Raji (cell line): Measurements from ENCODE around the gene ADH1C.

Source experiments
- POLR2A ChIP-seq: IDR thresholded peaks from 2 replicates; pipeline ENCODE4 v1.6.1; 2011; ENCODE audit warnings: low read depth, low read length, control low read depth; ENCODE audit not compliant: insufficient read depth

Gene ADH1C

GRCh38 chr4:99361899-99362275 lies 9.3 kb upstream of the ADH1C start:
- no peak for TF ChIP-seq POLR2A

- TF ChIP-seq POLR2A = no peak
These were observed 8.8 kb upstream of the ADH1C start for GRCh38 chr4:99361268-99361898.

DNA sequence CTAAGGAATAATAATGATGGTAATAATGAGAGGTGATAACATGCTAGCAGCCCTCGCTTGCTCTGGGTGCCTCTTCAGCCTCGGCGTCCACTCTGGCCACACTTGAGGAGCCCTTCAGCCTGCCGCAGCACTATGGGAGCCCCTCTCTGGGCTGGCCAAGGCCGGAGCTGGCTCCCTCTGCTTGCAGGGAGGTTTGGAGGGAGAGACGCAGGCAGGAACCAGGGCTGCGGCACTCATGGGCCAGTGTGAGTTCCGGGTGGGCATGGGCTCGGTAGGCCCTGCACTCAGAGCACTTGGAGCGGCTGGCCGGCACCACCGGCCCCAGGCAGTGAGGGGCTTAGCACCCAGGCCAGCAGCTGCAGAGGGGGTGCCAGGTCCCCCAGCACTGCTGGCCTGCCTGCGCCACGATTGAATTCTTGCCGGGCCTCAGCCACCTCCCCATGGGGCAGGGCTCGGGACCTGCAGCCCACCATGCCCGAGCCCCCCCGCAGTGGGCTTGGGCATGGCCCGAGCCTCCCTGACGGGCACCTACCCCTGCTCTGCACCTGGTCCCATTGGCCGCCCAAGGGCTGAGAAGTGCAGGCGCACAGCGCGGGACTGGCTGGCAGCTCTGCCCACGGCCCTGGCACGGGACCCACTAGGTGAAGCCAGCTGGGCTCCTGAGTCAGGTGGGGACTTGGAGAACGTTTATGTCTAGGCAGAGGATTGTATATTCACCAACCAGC lies 7.1 kb upstream of the ADH1C start:
- TF ChIP-seq POLR2A = no peak

DNA sequence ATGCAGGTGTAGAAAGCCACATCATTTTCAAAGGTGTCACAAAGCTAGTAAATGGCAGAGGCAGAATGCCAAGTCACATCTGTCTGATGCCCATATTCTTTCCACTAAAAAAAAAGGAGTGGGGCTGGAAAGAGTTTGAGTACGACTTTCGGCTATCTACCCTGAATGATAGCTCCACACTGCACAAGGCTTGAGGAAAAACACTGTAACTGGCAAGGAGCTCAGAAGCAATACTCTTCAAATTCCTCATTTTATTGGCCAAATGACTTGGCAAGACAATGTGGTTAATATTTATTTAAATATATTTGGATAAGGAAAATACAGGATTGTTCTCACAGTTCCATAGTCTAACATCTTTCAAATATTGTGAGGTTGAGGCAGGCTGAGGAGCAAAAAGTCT lies 5.4 kb upstream of the ADH1C start:
- TF ChIP-seq POLR2A = no peak

- no peak for TF ChIP-seq POLR2A
These were observed 4.4 kb upstream of the ADH1C start for GRCh38 chr4:99356992-99357391.

DNA sequence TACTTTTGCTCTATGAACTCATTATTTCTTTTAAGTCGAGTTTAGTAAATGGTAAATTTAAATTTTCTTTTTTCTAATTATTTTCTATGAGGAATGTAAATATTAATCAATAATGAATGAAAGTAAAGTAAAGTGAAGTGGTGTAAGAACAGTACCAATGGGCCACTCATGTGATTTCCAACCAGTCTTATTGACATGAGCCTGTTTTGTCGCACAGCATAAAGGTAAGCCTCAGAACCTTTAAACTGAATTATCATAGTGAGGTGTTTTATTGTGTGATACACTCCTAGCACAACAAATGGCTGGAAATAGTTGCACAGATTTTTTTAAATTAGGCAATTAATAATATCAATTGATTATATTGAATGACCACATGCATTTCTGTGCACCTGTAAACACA lies 1.1 kb downstream of the ADH1C start:
- no peak for TF ChIP-seq POLR2A

DNA sequence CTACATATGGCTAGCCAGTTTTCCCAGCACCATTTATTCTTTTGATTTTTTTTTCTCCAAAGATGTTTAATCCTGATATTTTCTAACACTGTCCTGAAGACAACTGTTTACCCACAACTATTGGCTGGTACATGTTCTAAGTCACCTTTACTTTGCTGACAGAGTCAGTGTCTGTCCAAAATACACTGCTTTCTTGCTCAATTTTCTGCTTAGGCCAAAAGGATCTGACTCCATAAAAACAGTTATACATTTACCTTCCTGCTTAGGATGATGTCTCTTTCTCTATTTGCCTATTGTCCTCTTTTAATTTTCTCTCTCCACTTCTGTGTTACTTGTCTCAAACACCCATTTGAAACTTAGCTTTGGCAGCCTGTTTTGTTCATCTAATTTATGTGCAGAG lies 3.2 kb downstream of the ADH1C start:
- TF ChIP-seq POLR2A = no peak

DNA sequence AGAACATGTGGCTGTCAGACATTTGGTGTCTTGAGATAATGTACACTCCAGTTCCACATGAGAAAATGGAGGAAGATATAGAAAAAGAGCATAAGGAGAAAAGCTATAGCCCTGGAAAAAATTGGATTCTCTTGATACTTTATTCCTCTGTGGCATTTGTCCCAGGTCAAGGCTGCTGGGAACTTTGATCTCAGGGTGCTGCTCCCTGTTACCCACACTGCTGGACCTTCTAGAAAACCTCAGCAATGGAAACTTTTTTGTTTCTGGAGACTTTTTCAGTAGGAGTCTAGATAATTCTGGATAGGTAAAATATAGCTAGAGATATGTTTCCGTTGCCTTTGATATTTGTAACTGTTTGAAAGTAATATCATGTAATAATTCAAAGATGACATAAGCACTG lies 11.1 kb downstream of the ADH1C start:
- TF ChIP-seq POLR2A = no peak

DNA sequence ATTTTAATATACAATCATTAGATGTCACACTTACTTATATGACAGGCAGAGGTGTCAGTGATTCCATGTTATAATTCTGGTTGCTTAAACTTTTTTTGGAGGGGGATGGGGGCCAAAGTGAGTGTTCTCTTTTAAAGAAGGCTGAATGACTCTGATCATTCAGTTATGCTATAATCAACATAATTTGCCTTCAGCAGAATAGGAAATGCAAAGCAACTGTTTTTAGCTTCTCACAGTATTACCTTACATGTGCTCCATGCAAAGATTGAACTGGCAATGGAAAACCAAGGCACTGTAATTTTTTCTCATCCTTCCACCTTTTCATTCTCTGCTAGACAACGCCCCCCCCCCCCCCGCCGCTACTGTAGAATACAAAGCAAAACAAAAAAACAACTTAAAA lies 13.4 kb downstream of the ADH1C start:
- no peak for TF ChIP-seq POLR2A

GRCh38 chr4:99336553-99336952 lies 16.0 kb downstream of the ADH1C start:
- TF ChIP-seq POLR2A = no peak

- TF ChIP-seq POLR2A = no peak
These were observed 17.7 kb downstream of the ADH1C start for GRCh38 chr4:99334880-99335279.

- no peak for TF ChIP-seq POLR2A
These were observed 21.9 kb downstream of the ADH1C start for GRCh38 chr4:99330648-99331047.

- TF ChIP-seq POLR2A = no peak
These were observed 22.7 kb downstream of the ADH1C start for GRCh38 chr4:99329876-99330275.

DNA sequence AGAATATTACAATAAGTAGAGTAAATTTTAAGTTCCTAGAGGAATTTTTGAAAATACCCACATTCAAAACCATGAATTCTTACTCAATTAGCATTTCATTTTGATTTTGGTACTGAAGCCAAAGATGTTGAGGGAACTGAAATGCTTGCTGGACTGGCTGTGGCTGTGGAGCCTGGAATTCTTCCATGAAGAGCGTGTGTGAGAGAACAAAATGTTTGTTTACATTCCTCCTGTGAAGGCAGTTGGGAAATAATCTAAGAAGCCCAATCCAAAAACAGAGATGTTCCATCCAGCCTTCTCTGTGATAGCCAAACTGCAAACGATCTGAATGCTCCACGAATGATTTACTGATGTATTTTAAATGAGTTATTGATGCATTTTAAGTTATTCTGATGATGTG lies 27.6 kb downstream of the ADH1C start:
- no peak for TF ChIP-seq POLR2A

DNA sequence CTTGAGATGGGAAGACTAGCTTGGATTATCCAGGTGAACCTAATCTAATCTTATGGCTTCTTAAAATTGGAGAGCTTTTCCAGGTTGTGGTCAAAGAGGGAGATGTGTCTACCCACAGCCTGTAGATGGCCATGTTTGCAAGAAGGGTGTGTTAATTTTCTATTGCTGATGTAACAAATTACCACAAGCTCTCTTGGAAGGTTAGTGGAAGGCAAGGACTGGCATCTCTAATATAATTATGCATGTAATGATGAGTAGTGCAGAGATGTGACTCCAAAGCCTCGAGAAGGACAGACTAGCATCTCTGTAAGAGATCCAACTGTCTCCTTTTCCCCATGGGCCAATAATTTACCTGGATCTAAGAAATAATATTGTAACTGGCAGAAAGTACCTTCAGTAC lies 28.2 kb downstream of the ADH1C start:
- no peak for TF ChIP-seq POLR2A

DNA sequence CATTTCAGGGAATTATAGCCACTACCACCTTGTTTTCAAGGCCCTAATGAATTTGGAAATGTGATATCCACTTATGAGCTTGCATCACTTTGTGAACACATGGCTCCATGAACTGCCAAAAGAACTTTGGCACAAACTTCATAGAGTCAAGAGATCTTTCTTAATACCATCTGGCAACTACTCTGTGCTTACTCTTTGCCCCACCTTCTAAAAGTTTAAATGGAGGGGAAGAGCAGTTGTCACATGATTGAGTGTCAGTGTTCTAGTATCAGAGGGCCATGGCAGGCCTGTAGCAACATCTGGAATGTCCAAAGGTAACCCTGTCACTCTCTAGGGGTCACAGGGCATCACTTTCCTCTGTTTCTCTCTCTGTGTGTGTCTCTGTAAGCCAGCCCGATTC lies 28.8 kb downstream of the ADH1C start:
- no peak for TF ChIP-seq POLR2A

DNA sequence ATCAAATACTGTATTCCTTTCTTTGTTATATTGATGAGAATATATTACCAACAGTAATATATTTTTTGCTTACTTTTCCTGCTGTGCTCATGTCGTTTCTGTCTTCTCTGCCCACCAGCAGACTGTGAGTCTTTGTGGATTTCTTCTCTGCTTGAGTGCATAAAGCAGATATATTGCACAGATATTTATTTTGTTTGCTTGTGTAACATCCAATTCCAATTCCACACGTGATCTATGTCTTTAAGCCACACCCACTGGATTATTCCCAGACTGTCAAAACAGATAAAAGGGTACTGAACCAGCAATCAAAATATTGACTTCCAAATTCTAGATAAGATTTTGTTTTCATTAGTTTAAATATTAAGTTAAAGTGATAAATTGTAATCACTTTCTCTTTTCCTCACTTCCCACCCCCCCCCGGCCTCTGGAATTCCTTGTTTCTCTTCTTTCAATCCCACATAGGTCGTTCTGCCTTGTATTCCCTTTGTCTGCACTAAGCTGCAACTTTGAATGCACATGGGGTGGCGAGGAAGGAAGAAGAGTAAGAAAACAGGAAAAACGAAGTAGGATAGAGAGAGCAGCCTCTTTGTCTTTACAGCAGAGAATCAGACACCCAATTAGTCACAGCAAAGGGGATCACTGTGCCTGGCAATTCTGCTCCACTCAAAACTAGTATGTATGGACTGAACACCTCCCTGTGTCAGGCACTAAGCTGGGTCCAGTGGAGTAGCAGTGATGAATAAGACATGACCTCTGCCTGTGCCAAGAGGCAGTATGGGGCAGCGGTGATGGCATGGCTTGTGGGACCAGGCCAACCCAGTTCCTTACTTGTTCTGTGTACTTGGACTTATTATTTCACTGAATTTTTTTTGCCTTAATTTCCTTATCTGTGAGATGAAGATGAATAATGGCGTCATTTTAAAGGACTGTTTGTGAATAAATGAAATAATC lies 31.0 kb downstream of the ADH1C start, which contains the start of gene ADH1B:
Gene ADH1B (minus strand): TSS at position 161 of the 951 bp plus-strand sequence. CDS start 70 bp downstream, at position 91.
- no peak for TF ChIP-seq POLR2A
